H1 (cell line): ENCODE data around the gene ARV1. TPM values are rescaled to one million over a fixed set of nuclear protein-coding genes. Genes with fewer than 3 reads are reported as not detected.
A peak's percentile ranks its signal among the peaks of the same experiment; 100 is the strongest.
"Not testable (repeated sequence)": the region's sequence is repeated elsewhere in the genome, so short reads cannot be mapped to it uniquely, and the experiment has no call there.

ENCODE experiments used
- CTCF ChIA-PET: fragments of 300-600 bp; sonication (Branson Sonifier 250); formaldehyde crosslinking; loops from one replicate; lab custom pipeline; 2021; ENCODE audit not compliant: partially characterized antibody; lab: Charles Lee
- POLR2A ChIA-PET: fragments of 300-600 bp; sonication (Branson Sonifier 250); formaldehyde crosslinking; loops from one replicate; lab custom pipeline; 2021; ENCODE audit warnings: inconsistent platforms; ENCODE audit not compliant: partially characterized antibody; lab: Charles Lee
- DNase-seq, 2 experiments: peaks; one replicate each; pipeline versions ENCODE4 v3.0.0 to v3.0.0-alpha.2; 2010 to 2022; ENCODE audit warnings: low spot score in 2 of 2, low read depth in 1 of 2, mixed read lengths in 1 of 2
- FAIRE-seq: peaks from 2 replicates; lab custom pipeline; 2011; peaks lifted over from hg19 to GRCh38; lab: Jason Lieb, UNC
- H2AFZ ChIP-seq: 2 replicates; pipeline ENCODE4 v1.8.1; 2012; ENCODE audit warnings: low read length, inconsistent platforms
- H2AK5ac ChIP-seq: 2 replicates; pipeline ENCODE4 v1.6.1; 2013; ENCODE audit warnings: low read depth, low read length
- H2BK120ac ChIP-seq: replicated peaks from 2 replicates; pipeline ENCODE3; 2013; ENCODE audit warnings: low read depth, low read length, inconsistent platforms
- H2BK12ac ChIP-seq: 2 replicates; pipeline ENCODE4 v1.6.1; 2013; ENCODE audit warnings: low read depth, low read length
- H2BK15ac ChIP-seq: 2 replicates; pipeline ENCODE4 v1.6.1; 2013; ENCODE audit warnings: low read length
- H2BK20ac ChIP-seq: 2 replicates; pipeline ENCODE4 v1.6.1; 2013; ENCODE audit warnings: low read length
- H2BK5ac ChIP-seq: 2 replicates; pipeline ENCODE4 v1.6.1; 2013; ENCODE audit warnings: low read depth, low read length
- H3K14ac ChIP-seq: 2 replicates; pipeline ENCODE4 v1.6.1; 2013; ENCODE audit warnings: inconsistent platforms; ENCODE audit not compliant: insufficient read length
- H3K18ac ChIP-seq: 2 replicates; pipeline ENCODE4 v1.6.1; 2013; ENCODE audit warnings: low read length; ENCODE audit errors: extremely low read depth
- H3K23ac ChIP-seq: 2 replicates; pipeline ENCODE4 v1.6.1; 2013; ENCODE audit warnings: inconsistent platforms; ENCODE audit not compliant: insufficient read length
- H3K23me2 ChIP-seq: 2 replicates; pipeline ENCODE4 v1.6.1; 2013; ENCODE audit warnings: low read depth, low read length
- H3K27ac ChIP-seq: 2 replicates; pipeline ENCODE4 v1.6.1; 2011; ENCODE audit warnings: low read depth, low read length, inconsistent platforms
- H3K27me3 ChIP-seq, 4 experiments: replicated peaks in 1 of 4; 1 replicate in 1 of 4; 2 replicates in 3 of 4; pipeline versions ENCODE4 v1.6.1 to v1.8.1; 2011 to 2013; ENCODE audit warnings: low read length in 3 of 4, mild to moderate bottlenecking in 3 of 4, inconsistent platforms in 2 of 4, mixed read lengths in 2 of 4, moderate library complexity in 1 of 4; ENCODE audit not compliant: control insufficient read depth in 3 of 4, insufficient read depth in 3 of 4; ENCODE audit errors: extremely low read depth in 1 of 4
- H3K36me3 ChIP-seq, 4 experiments: 2 replicates each; pipeline versions ENCODE4 v1.6.1 to v1.8.1; 2011 to 2013; ENCODE audit warnings: mild to moderate bottlenecking in 4 of 4, low read length in 3 of 4, moderate library complexity in 2 of 4, control low read depth in 1 of 4, inconsistent platforms in 1 of 4; ENCODE audit not compliant: insufficient read depth in 4 of 4, control insufficient read depth in 2 of 4
- H3K4ac ChIP-seq: replicated peaks from 2 replicates; pipeline ENCODE3; 2013; ENCODE audit warnings: low read length, low read depth, mixed read lengths, inconsistent platforms; ENCODE audit not compliant: insufficient read length
- H3K4me1 ChIP-seq, 4 experiments: replicated peaks in 1 of 4; 1 replicate in 1 of 4; 2 replicates in 3 of 4; pipeline versions ENCODE4 v1.6.1 to v1.8.1; 2011 to 2013; ENCODE audit warnings: low read length in 3 of 4, inconsistent platforms in 2 of 4, mixed read lengths in 1 of 4; ENCODE audit not compliant: insufficient read depth in 4 of 4, control insufficient read depth in 3 of 4
- H3K4me2 ChIP-seq, 2 experiments: 2 replicates each; pipeline versions ENCODE4 v1.6.1 to v1.8.1; 2011 to 2013; ENCODE audit warnings: low read depth in 2 of 2, low read length in 2 of 2, control low read depth in 1 of 2, inconsistent platforms in 1 of 2, mild to moderate bottlenecking in 1 of 2; ENCODE audit not compliant: insufficient read depth in 1 of 2
- H3K4me3 ChIP-seq, 4 experiments: fragments of 200-600, 300-600 bp in 1 of 4; sonication (generic), shearing (Covaris generic), sonication (Bioruptor Twin) in 1 of 4; 2 replicates each; pipeline versions ENCODE4 v1.5.1 to v1.8.1; 2011 to 2016; ENCODE audit warnings: low read length in 4 of 4, low read depth in 3 of 4, control low read depth in 2 of 4, inconsistent platforms in 2 of 4, mild to moderate bottlenecking in 2 of 4, mixed read lengths in 1 of 4, moderate library complexity in 1 of 4; ENCODE audit not compliant: insufficient read depth in 2 of 4; ENCODE audit errors: extremely low read depth in 1 of 4
- H3K56ac ChIP-seq: replicated peaks from 2 replicates; pipeline ENCODE3; 2013; ENCODE audit warnings: low read depth, mild to moderate bottlenecking, mixed read lengths, low read length, inconsistent platforms; ENCODE audit not compliant: insufficient read length
- H3K79me1 ChIP-seq: 2 replicates; pipeline ENCODE4 v1.6.1; 2013; ENCODE audit warnings: low read depth, low read length, control low read depth
- H3K79me2 ChIP-seq, 2 experiments: 2 replicates each; pipeline versions ENCODE4 v1.6.1 to v1.8.1; 2012 to 2013; ENCODE audit warnings: low read length in 2 of 2, mild to moderate bottlenecking in 2 of 2, inconsistent platforms in 1 of 2; ENCODE audit not compliant: insufficient read depth in 2 of 2, control insufficient read depth in 1 of 2
- H3K9ac ChIP-seq, 4 experiments: replicated peaks in 1 of 4; 1 replicate in 1 of 4; 2 replicates in 3 of 4; pipeline versions ENCODE4 v1.6.1 to v1.8.1; 2011 to 2013; ENCODE audit warnings: low read depth in 3 of 4, low read length in 3 of 4, control low read depth in 2 of 4, mild to moderate bottlenecking in 2 of 4, moderate library complexity in 2 of 4, inconsistent platforms in 1 of 4; ENCODE audit errors: extremely low read depth in 1 of 4
- H3K9me3 ChIP-seq, 2 experiments: 2 replicates each; pipeline versions ENCODE4 v1.6.1 to v1.8.1; 2012 to 2013; ENCODE audit warnings: mild to moderate bottlenecking in 2 of 2, moderate library complexity in 2 of 2, control low read depth in 1 of 2, inconsistent platforms in 1 of 2, low read depth in 1 of 2, low read length in 1 of 2, mixed read lengths in 1 of 2; ENCODE audit not compliant: insufficient read depth in 2 of 2
- H4K20me1 ChIP-seq, 2 experiments: replicated peaks in 1 of 2; 2 replicates each; pipeline versions ENCODE3 to v1.8.1; 2011 to 2013; ENCODE audit warnings: inconsistent platforms in 2 of 2, low read length in 2 of 2, mild to moderate bottlenecking in 1 of 2; ENCODE audit not compliant: insufficient read depth in 2 of 2, control insufficient read depth in 1 of 2
- H4K5ac ChIP-seq: 2 replicates; pipeline ENCODE4 v1.6.1; 2013; ENCODE audit warnings: low read length, low read depth, mixed read lengths, inconsistent platforms; ENCODE audit not compliant: insufficient read length
- H4K8ac ChIP-seq: 2 replicates; pipeline ENCODE4 v1.8.0; 2013; ENCODE audit warnings: mild to moderate bottlenecking, moderate library complexity, low read length, inconsistent platforms; ENCODE audit not compliant: insufficient read depth; ENCODE audit errors: extremely low read depth
- H4K91ac ChIP-seq: replicated peaks from 2 replicates; pipeline ENCODE3; 2013; ENCODE audit warnings: low read length, mixed read lengths, inconsistent platforms; ENCODE audit not compliant: insufficient read length
- CEBPB ChIP-seq: IDR thresholded peaks from 2 replicates; pipeline ENCODE4 v1.6.1; 2012; ENCODE audit warnings: low read depth, low read length
- NANOG ChIP-seq: IDR thresholded peaks from 2 replicates; pipeline ENCODE4 v1.6.1; 2011; ENCODE audit warnings: low read length, low read depth, mild to moderate bottlenecking, inconsistent platforms; ENCODE audit not compliant: insufficient read depth, poor library complexity, severe bottlenecking
- SP1 ChIP-seq: IDR thresholded peaks from 2 replicates; pipeline ENCODE4 v1.6.1; 2011; ENCODE audit warnings: low read depth, low read length
- WGBS, 2 experiments: shearing (Covaris generic) in 1 of 2; methylation state at CpG; one replicate each; pipeline versions ENCODE4 v1.1.6 to v1.1.7; 2013 to 2015; ENCODE audit warnings: low lambda C conversion rate in 2 of 2, mixed read lengths in 2 of 2, inconsistent platforms in 1 of 2, low coverage in 1 of 2, missing lambda C conversion rate in 1 of 2; ENCODE audit not compliant: insufficient replicate concordance in 2 of 2, insufficient coverage in 1 of 2, insufficient read length in 1 of 2; ENCODE audit errors: extremely low coverage in 1 of 2, missing lambda C conversion rate in 1 of 2; 5-methylcytosine and 5-hydroxymethylcytosine counted together
- polyA plus RNA-seq, 7 experiments: library from polyadenylated mRNA; depleted of rRNA in 3 of 7; stranded (reverse) in 5 of 7; unstranded in 2 of 7; fragments of >200 nt in 5 of 7; fragments of 200-250 nt in 2 of 7; gene quantifications; 1 replicate in 5 of 7; 2 replicates in 1 of 7; 4 replicates in 1 of 7; pipeline versions ENCODE4 v1.2.1 to v1.2.3, GENCODE V29; 2011 to 2013; ENCODE audit warnings: missing spikeins in 2 of 7, mixed read lengths in 2 of 7
- total RNA-seq: library from RNA; stranded (reverse); fragmentation: NEBNext Ultra II Directional; extraction: Animal tissue kit (Norgen Biotek cat#: 25700); gene quantifications from 2 replicates; pipeline ENCODE4 v1.2.1, GENCODE V29; 2021

Gene ARV1
- total and polyA plus RNA-seq, 2 of the 8 experiments (the other 6 are each of a cell fraction or from before 2014, with no cell fraction given) = 13.1 to 13.4 TPM

GRCh38 chr1:230984622-230985515 is 6.0 kb downstream of the ARV1 start:
- H3K9ac ChIP-seq, H3K18ac ChIP-seq, H4K5ac ChIP-seq, H3K79me1 ChIP-seq, H2BK15ac ChIP-seq, H2BK12ac ChIP-seq, H2BK20ac ChIP-seq, H3K23me2 ChIP-seq, H2AK5ac ChIP-seq, H4K8ac ChIP-seq, H3K23ac ChIP-seq, H3K36me3 ChIP-seq, H3K56ac ChIP-seq, H3K14ac ChIP-seq, H3K4me1 ChIP-seq, H3K9me3 ChIP-seq, H2BK120ac ChIP-seq, H2BK5ac ChIP-seq, H3K27ac ChIP-seq, H2AFZ ChIP-seq, H4K91ac ChIP-seq, H3K4ac ChIP-seq, POLR2A ChIA-PET, H3K79me2 ChIP-seq: not testable (repeated sequence)
- FAIRE-seq (peak; percentile 65), DNase-seq (peak in 1 of 2 experiments; percentile 41)
- CTCF ChIA-PET = interaction anchor here (0.6 to 1.2 kb wide), 3 partner anchors 9 to 1483 kb away, joined by 3 to 5 read pairs (median 3); no protein-coding TSS in a partner anchor
- Histone ChIP-seq H3K4me2 (peak overlapping the region; percentile 35 to 60; a peak in 3 of 4 replicates), H3K27me3 (peaks cover 37 to 68% (median 60%) of the 10 kb centered on the region in 4 experiments), H3K4me3 (peak overlapping the region in 1 of 4 experiments; percentile 4; a peak in 1 of 8 replicates), H4K20me1 (peaks cover 16 to 40% of the 10 kb centered on the region in 2 experiments)
- TF ChIP-seq NANOG = peak; percentile 70
- TF ChIP-seq CEBPB = peak; percentile 52; the same call in 1 of the 2 replicates
- peak; percentile 50 for TF ChIP-seq SP1
- 39% methylated on average over 10 of the region's 10 CpGs; no CpG with 5 or more reads in 1 of the 2 experiments for WGBS, 2 experiments
